ENCODE measurements around the gene PARL. TPM values are rescaled to one million over a fixed set of nuclear protein-coding genes. Genes with fewer than 3 reads are reported as not detected.

The PARL gene
- total and polyA plus RNA-seq, 2 donors (not counting 1 experiment from before 2014, with no cell fraction given), result 30.2 to 55.9 TPM

DNA sequence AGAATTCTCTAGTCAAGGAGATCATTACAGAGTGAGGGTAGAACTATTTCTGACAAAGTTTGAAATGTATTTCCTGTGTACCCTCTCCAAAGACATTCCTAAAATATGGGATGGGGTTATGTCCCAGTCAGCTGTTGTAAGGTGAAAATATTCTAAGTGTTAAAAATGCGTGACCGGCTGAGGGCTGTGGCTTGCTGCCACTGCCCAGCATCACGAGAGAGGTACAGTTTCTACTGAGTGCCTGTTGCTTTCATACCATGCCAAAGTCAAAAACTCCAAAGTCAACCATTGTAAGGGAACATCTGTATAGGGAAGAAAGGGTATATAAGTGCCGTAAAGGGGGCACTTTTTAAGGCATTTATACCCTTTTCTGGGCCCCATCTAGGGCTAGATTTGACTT lies 90.2 kb downstream of the PARL start:
- H3K36me3 ChIP-seq (ENCODE audit: control insufficient read depth, insufficient read depth, low read length), result peaks cover 11% of the 10 kb centered on the region
- no peaks in the 10 kb centered on the region for H3K79me2 ChIP-seq (ENCODE audit: control insufficient read depth, insufficient read depth, low read length)
- no peak overlapping the region for H3K9ac ChIP-seq (ENCODE audit: insufficient read depth, low read length)
- H3K9me3 ChIP-seq (ENCODE audit: control insufficient read depth, insufficient read depth, low read depth, low read length), result no peaks in the 10 kb centered on the region
- no peak overlapping the region for H2AFZ ChIP-seq (ENCODE audit: low read length)
- H3K4me1 ChIP-seq (ENCODE audit: control insufficient read depth, extremely low read depth, insufficient read depth, low read length), result no peaks in the 10 kb centered on the region
- no peak overlapping the region for H3K4me3 ChIP-seq (replicated peaks in 1 of 4; ENCODE audit: control extremely low read depth in 1 of 4, insufficient read depth in 1 of 4, low read depth in 3 of 4, low read length in 4 of 4)
- TF ChIP-seq, protein P1, sequence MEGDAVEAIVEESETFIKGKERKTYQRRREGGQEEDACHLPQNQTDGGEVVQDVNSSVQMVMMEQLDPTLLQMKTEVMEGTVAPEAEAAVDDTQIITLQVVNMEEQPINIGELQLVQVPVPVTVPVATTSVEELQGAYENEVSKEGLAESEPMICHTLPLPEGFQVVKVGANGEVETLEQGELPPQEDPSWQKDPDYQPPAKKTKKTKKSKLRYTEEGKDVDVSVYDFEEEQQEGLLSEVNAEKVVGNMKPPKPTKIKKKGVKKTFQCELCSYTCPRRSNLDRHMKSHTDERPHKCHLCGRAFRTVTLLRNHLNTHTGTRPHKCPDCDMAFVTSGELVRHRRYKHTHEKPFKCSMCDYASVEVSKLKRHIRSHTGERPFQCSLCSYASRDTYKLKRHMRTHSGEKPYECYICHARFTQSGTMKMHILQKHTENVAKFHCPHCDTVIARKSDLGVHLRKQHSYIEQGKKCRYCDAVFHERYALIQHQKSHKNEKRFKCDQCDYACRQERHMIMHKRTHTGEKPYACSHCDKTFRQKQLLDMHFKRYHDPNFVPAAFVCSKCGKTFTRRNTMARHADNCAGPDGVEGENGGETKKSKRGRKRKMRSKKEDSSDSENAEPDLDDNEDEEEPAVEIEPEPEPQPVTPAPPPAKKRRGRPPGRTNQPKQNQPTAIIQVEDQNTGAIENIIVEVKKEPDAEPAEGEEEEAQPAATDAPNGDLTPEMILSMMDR (conservative IDR thresholded peaks at IDR 0.05 in 1 of 2, IDR thresholded peaks at IDR 0.05 in 1 of 2; ENCODE audit: low read depth in 1 of 2, low read length in 2 of 2), result no peak
- no peak for TF ChIP-seq EZH2 (IDR thresholded peaks at IDR 0.05; ENCODE audit: low read length, missing control alignments)
- no peak for DNase-seq (ENCODE audit: low read depth in 2 of 2)
- H3K27me3 ChIP-seq (ENCODE audit: control insufficient read depth, insufficient read depth, low read length), result no peaks in the 10 kb centered on the region
- H3K27ac ChIP-seq (ENCODE audit: insufficient read depth, low read length), result no peak overlapping the region
- H4K20me1 ChIP-seq (ENCODE audit: control insufficient read depth, extremely low read depth, insufficient read depth, low read length), result no peaks in the 10 kb centered on the region
- H3K4me2 ChIP-seq (ENCODE audit: extremely low read depth, insufficient read depth, low read length), result no peak overlapping the region

DNA sequence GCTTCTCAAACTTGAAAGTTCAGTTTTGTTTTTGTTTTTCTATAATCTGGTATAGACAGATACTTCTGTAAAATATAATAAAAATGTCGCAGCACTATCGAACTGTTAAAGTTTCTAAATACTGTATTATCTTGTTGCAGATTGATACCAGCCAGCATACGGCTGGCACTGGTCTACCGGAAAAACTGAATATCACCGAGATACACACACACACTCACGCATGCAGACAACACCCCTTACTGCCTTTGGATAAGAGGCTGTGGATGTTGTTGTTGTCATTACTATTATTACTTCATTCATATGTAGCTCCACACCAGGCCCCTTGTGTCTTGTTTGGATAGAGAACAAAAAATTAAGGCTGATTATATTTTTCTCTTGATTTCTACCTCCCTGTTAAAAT lies 91.7 kb downstream of the PARL start:
- DNase-seq (ENCODE audit: low read depth in 2 of 2), result no peak
- Histone ChIP-seq H3K36me3 (ENCODE audit: control insufficient read depth, insufficient read depth, low read length) (peaks cover 8% of the 10 kb centered on the region), H3K4me1 (ENCODE audit: control insufficient read depth, extremely low read depth, insufficient read depth, low read length) (no peaks in the 10 kb centered on the region), H3K9me3 (ENCODE audit: control insufficient read depth, insufficient read depth, low read depth, low read length) (no peaks in the 10 kb centered on the region), H3K27me3 (ENCODE audit: control insufficient read depth, insufficient read depth, low read length) (no peaks in the 10 kb centered on the region), H3K27ac (ENCODE audit: insufficient read depth, low read length) (no peak overlapping the region), H3K79me2 (ENCODE audit: control insufficient read depth, insufficient read depth, low read length) (no peaks in the 10 kb centered on the region), H3K4me2 (ENCODE audit: extremely low read depth, insufficient read depth, low read length) (no peak overlapping the region), H3K9ac (ENCODE audit: insufficient read depth, low read length) (no peak overlapping the region), H4K20me1 (ENCODE audit: control insufficient read depth, extremely low read depth, insufficient read depth, low read length) (no peaks in the 10 kb centered on the region), H2AFZ (ENCODE audit: low read length) (no peak overlapping the region), H3K4me3 (replicated peaks in 1 of 4; ENCODE audit: control extremely low read depth in 1 of 4, insufficient read depth in 1 of 4, low read depth in 3 of 4, low read length in 4 of 4) (no peak overlapping the region)
- TF ChIP-seq EZH2 (IDR thresholded peaks at IDR 0.05; ENCODE audit: low read length, missing control alignments), result no peak
- TF ChIP-seq, protein P1 (conservative IDR thresholded peaks at IDR 0.05 in 1 of 2, IDR thresholded peaks at IDR 0.05 in 1 of 2; ENCODE audit: low read depth in 1 of 2, low read length in 2 of 2), result no peak

DNA sequence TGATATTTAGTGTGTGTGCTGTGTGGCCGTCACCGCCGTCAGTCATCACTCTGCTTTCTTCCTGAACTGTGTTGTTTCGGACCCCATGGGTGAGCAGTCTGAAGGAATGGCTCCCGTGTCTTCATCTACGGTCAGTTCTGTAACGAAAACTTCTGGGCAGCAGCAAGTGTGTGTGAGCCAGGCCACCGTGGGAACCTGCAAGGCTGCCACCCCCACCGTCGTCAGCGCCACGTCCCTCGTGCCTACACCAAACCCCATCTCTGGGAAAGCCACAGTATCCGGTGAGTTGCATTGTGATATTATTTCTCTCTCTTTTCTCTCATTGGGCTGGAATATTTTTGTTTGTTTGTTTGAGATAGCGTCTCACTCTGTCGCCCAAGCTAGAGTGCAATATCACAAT lies 94.0 kb downstream of the PARL start:
- Histone ChIP-seq H3K9me3 (ENCODE audit: control insufficient read depth, insufficient read depth, low read depth, low read length) (no peaks in the 10 kb centered on the region), H3K36me3 (ENCODE audit: control insufficient read depth, insufficient read depth, low read length) (peaks cover 11% of the 10 kb centered on the region), H3K27me3 (ENCODE audit: control insufficient read depth, insufficient read depth, low read length) (no peaks in the 10 kb centered on the region), H3K27ac (ENCODE audit: insufficient read depth, low read length) (no peak overlapping the region), H4K20me1 (ENCODE audit: control insufficient read depth, extremely low read depth, insufficient read depth, low read length) (no peaks in the 10 kb centered on the region), H3K4me1 (ENCODE audit: control insufficient read depth, extremely low read depth, insufficient read depth, low read length) (no peaks in the 10 kb centered on the region), H2AFZ (ENCODE audit: low read length) (no peak overlapping the region), H3K79me2 (ENCODE audit: control insufficient read depth, insufficient read depth, low read length) (no peaks in the 10 kb centered on the region), H3K4me2 (ENCODE audit: extremely low read depth, insufficient read depth, low read length) (no peak overlapping the region), H3K4me3 (replicated peaks in 1 of 4; ENCODE audit: control extremely low read depth in 1 of 4, insufficient read depth in 1 of 4, low read depth in 3 of 4, low read length in 4 of 4) (no peak overlapping the region), H3K9ac (ENCODE audit: insufficient read depth, low read length) (no peak overlapping the region)
- no peak for DNase-seq (ENCODE audit: low read depth in 2 of 2)
- no peak for TF ChIP-seq EZH2 (IDR thresholded peaks at IDR 0.05; ENCODE audit: low read length, missing control alignments)
- TF ChIP-seq, protein P1 (conservative IDR thresholded peaks at IDR 0.05 in 1 of 2, IDR thresholded peaks at IDR 0.05 in 1 of 2; ENCODE audit: low read depth in 1 of 2, low read length in 2 of 2), result no peak
